Omental fat pad (tissue), 4 donors: ENCODE results near the gene SHISA5. TPM values are rescaled to one million over a fixed set of nuclear protein-coding genes. Genes with fewer than 3 reads are reported as not detected.
A peak's percentile ranks its signal among the peaks of the same experiment; 100 is the strongest.

Experiments
- ATAC-seq: fragments of 150-250 bp; one replicate; pipeline ENCODE4 v1.9.1; 2016; ENCODE audit warnings: mild to moderate bottlenecking, moderate library complexity; ENCODE audit not compliant: low FRiP score
- DNase-seq: peaks from one replicate; pipeline ENCODE4 v3.0.0-alpha.2; 2019; ENCODE audit warnings: low spot score
- CTCF ChIP-seq, 3 donors: fragments of 450-650 bp; IDR thresholded peaks; one replicate each; pipeline ENCODE4 v1.5.1; 2016 to 2017; ENCODE audit warnings: antibody characterized with exemption in 3 of 3, mild to moderate bottlenecking in 3 of 3, moderate library complexity in 2 of 3
- total RNA-seq, 4 donors: library from RNA; depleted of rRNA; stranded (reverse); fragments of >200 nt; gene quantifications; one replicate each; pipeline ENCODE4 v1.1.0, GENCODE V29; 2016

The SHISA5 gene
- total RNA-seq, 4 donors from 2014 or later = 99.5 to 120 (median 118) TPM

GRCh38 chr3:48472673-48472922 lies 31.4 kb downstream of the SHISA5 start:
- DNase-seq = no peak
- TF ChIP-seq CTCF (IDR thresholded peaks at IDR 0.05) = no peak

GRCh38 chr3:48470286-48470685 lies 33.7 kb downstream of the SHISA5 start:
- ATAC-seq (no peak), DNase-seq (no peak)
- TF ChIP-seq CTCF (IDR thresholded peaks at IDR 0.05) = no peak

More at GRCh38 chr3:48472673-48472922, 31.4 kb downstream of the SHISA5 start:
- peak; percentile 47 for ATAC-seq

- ATAC-seq = no peak
- no peak for TF ChIP-seq CTCF (IDR thresholded peaks at IDR 0.05)
- no peak for DNase-seq
Measured at GRCh38 chr3:48469046-48469915, 34.7 kb downstream of the SHISA5 start.

- no peak for DNase-seq
- no peak for ATAC-seq
- TF ChIP-seq CTCF (IDR thresholded peaks at IDR 0.05) = no peak
Measured at GRCh38 chr3:48468329-48468731, 35.6 kb downstream of the SHISA5 start.

- ATAC-seq (no peak), DNase-seq (no peak)
- no peak for TF ChIP-seq CTCF (IDR thresholded peaks at IDR 0.05)
Measured at GRCh38 chr3:48467473-48468267, 36.3 kb downstream of the SHISA5 start.

GRCh38 chr3:48467110-48467454 lies 36.9 kb downstream of the SHISA5 start:
- no peak for ATAC-seq
- TF ChIP-seq CTCF (IDR thresholded peaks at IDR 0.05) = no peak
- no peak for DNase-seq
